Measurements from ENCODE around the gene APBA1.

Gene APBA1

GRCh38 chr9:69470186-69470977, 201.8 kb downstream of the APBA1 start:
- H3K27ac ChIP-seq (ENCODE audit: low read depth, low read length) = no peak overlapping the region
- no peaks in the 10 kb centered on the region for H3K36me3 ChIP-seq (ENCODE audit: low read length)
- H3F3A ChIP-seq (ENCODE audit: insufficient read depth) = no peaks in the 10 kb centered on the region
- no peak for TF ChIP-seq CTCF (IDR thresholded peaks at IDR 0.05; ENCODE audit: insufficient read depth, low read length, poor library complexity, severe bottlenecking)
- TF ChIP-seq EZH2phosphoT487 (conservative IDR thresholded peaks at IDR 0.05; ENCODE audit: low read length) = no peak
- H4K20me1 ChIP-seq (ENCODE audit: low read depth, low read length) = no peaks in the 10 kb centered on the region
- H2AFZ ChIP-seq (ENCODE audit: low read depth, low read length, severe bottlenecking) = no peak overlapping the region
- H3K9me3 ChIP-seq (ENCODE audit: insufficient read depth, low read length) = no peaks in the 10 kb centered on the region
- H3K27me3 ChIP-seq (ENCODE audit: low read length) = no peaks in the 10 kb centered on the region
- no peaks in the 10 kb centered on the region for H3K9me2 ChIP-seq (replicated peaks; ENCODE audit: insufficient read depth, low read length)
- H3K4me3 ChIP-seq (ENCODE audit: insufficient read depth, low read length, poor library complexity, severe bottlenecking) = no peak overlapping the region
- H3K9ac ChIP-seq (ENCODE audit: low read length) = no peak overlapping the region
- no peak overlapping the region for H3K4me2 ChIP-seq (ENCODE audit: low read depth, low read length, poor library complexity, severe bottlenecking)
- H3K79me2 ChIP-seq (ENCODE audit: insufficient read depth, low read length) = no peaks in the 10 kb centered on the region

GRCh38 chr9:69469136-69469535, 203.0 kb downstream of the APBA1 start:
- Histone ChIP-seq H3K4me2 (ENCODE audit: low read depth, low read length, poor library complexity, severe bottlenecking) (no peak overlapping the region), H3K9ac (ENCODE audit: low read length) (no peak overlapping the region), H3K4me3 (ENCODE audit: insufficient read depth, low read length, poor library complexity, severe bottlenecking) (no peak overlapping the region), H3K9me3 (ENCODE audit: insufficient read depth, low read length) (no peaks in the 10 kb centered on the region), H3K9me2 (replicated peaks; ENCODE audit: insufficient read depth, low read length) (no peaks in the 10 kb centered on the region), H3K36me3 (ENCODE audit: low read length) (no peaks in the 10 kb centered on the region), H3K79me2 (ENCODE audit: insufficient read depth, low read length) (no peaks in the 10 kb centered on the region), H3K27ac (ENCODE audit: low read depth, low read length) (no peak overlapping the region), H4K20me1 (ENCODE audit: low read depth, low read length) (no peaks in the 10 kb centered on the region), H3F3A (ENCODE audit: insufficient read depth) (no peaks in the 10 kb centered on the region), H2AFZ (ENCODE audit: low read depth, low read length, severe bottlenecking) (no peak overlapping the region), H3K27me3 (ENCODE audit: low read length) (no peaks in the 10 kb centered on the region)
- TF ChIP-seq EZH2phosphoT487 (conservative IDR thresholded peaks at IDR 0.05; ENCODE audit: low read length) = no peak
- TF ChIP-seq CTCF (IDR thresholded peaks at IDR 0.05; ENCODE audit: insufficient read depth, low read length, poor library complexity, severe bottlenecking) = no peak

GRCh38 chr9:69468380-69468779, 203.8 kb downstream of the APBA1 start:
- Histone ChIP-seq H3K36me3 (ENCODE audit: low read length) (no peaks in the 10 kb centered on the region), H3K27ac (ENCODE audit: low read depth, low read length) (no peak overlapping the region), H3K9ac (ENCODE audit: low read length) (no peak overlapping the region), H3K27me3 (ENCODE audit: low read length) (no peaks in the 10 kb centered on the region), H3K79me2 (ENCODE audit: insufficient read depth, low read length) (no peaks in the 10 kb centered on the region), H3K4me3 (ENCODE audit: insufficient read depth, low read length, poor library complexity, severe bottlenecking) (no peak overlapping the region), H3K9me2 (replicated peaks; ENCODE audit: insufficient read depth, low read length) (no peaks in the 10 kb centered on the region), H3K9me3 (ENCODE audit: insufficient read depth, low read length) (no peaks in the 10 kb centered on the region), H2AFZ (ENCODE audit: low read depth, low read length, severe bottlenecking) (no peak overlapping the region), H3F3A (ENCODE audit: insufficient read depth) (no peaks in the 10 kb centered on the region), H4K20me1 (ENCODE audit: low read depth, low read length) (no peaks in the 10 kb centered on the region), H3K4me2 (ENCODE audit: low read depth, low read length, poor library complexity, severe bottlenecking) (no peak overlapping the region)
- no peak for TF ChIP-seq CTCF (IDR thresholded peaks at IDR 0.05; ENCODE audit: insufficient read depth, low read length, poor library complexity, severe bottlenecking)
- TF ChIP-seq EZH2phosphoT487 (conservative IDR thresholded peaks at IDR 0.05; ENCODE audit: low read length) = no peak

All from SU-DHL-6 (cell line).